Uterus (tissue), 4 donors: ENCODE data around the gene RAD51AP1. TPM values are rescaled to one million over a fixed set of nuclear protein-coding genes. Genes with fewer than 3 reads are reported as not detected.

Source experiments
- DNase-seq, 2 donors: peaks; one replicate each; pipeline ENCODE4 v3.0.0-alpha.2; 2019 to 2020
- H3K27ac ChIP-seq, 2 donors: fragments of 200-600 bp; sonication (generic); 1 replicate in 1 of 2; 2 replicates in 1 of 2; pipeline ENCODE4 v1.5.1; 2016 to 2018
- H3K27me3 ChIP-seq, 2 donors: fragments of 200-600 bp; sonication (generic); one replicate each; pipeline ENCODE4 v1.5.1; 2018 to 2019; ENCODE audit warnings: control low read depth in 1 of 2
- H3K36me3 ChIP-seq, 2 donors: fragments of 200-600 bp; sonication (generic); one replicate each; pipeline ENCODE4 v1.5.1; 2019; ENCODE audit warnings: control low read depth in 1 of 2
- H3K4me1 ChIP-seq, 2 donors: fragments of 200-600 bp; sonication (generic); one replicate each; pipeline ENCODE4 v1.5.1; 2018 to 2019; ENCODE audit warnings: control low read depth in 1 of 2
- H3K4me3 ChIP-seq, 2 donors: fragments of 200-600 bp; sonication (generic); 1 replicate in 1 of 2; 2 replicates in 1 of 2; pipeline ENCODE4 v1.5.1; 2018 to 2019; ENCODE audit warnings: mild to moderate bottlenecking in 1 of 2
- H3K9me3 ChIP-seq, 2 donors: fragments of 200-600 bp; sonication (generic); one replicate each; pipeline ENCODE4 v1.5.1; 2019; ENCODE audit warnings: control low read depth in 1 of 2
- CTCF ChIP-seq, 4 experiments: fragments of 200-600 bp in 2 of 4; fragments of 450-650 bp in 2 of 4; sonication (generic) in 2 of 4; IDR thresholded peaks; one replicate each; pipeline ENCODE4 v1.5.1; 2016 to 2019; ENCODE audit warnings: antibody characterized with exemption in 4 of 4, mild to moderate bottlenecking in 2 of 4, moderate library complexity in 1 of 4
- POLR2A ChIP-seq, 2 donors: fragments of 450-650 bp; IDR thresholded peaks; one replicate each; pipeline ENCODE4 v1.6.1; 2016; ENCODE audit warnings: antibody characterized with exemption in 2 of 2, mild to moderate bottlenecking in 1 of 2, moderate library complexity in 1 of 2
- intact Hi-C: fragments of 100-400 bp; cut with DNase I; formaldehyde crosslinking; loops from one replicate; pipeline ENCODE4 v1.15.1; 2023; ENCODE audit warnings: low total_unique reads
- total RNA-seq, 4 donors: library from RNA; depleted of rRNA in 3 of 4; stranded (reverse); fragments of >200 nt in 3 of 4; gene quantifications; one replicate each; pipeline versions ENCODE4 v1.1.0 to v1.2.4, GENCODE V29; 2014 to 2023
- donor health status: DM: yes; HTN: yes; CAD: no.

RAD51AP1 gene
- total RNA-seq, 4 donors from 2014 or later = 1.3 to 22.8 TPM; not detected in 2

- Histone ChIP-seq H3K36me3 (no peaks in the 10 kb centered on the region), H3K4me1 (no peaks in the 10 kb centered on the region), H3K27me3 (no peaks in the 10 kb centered on the region), H3K9me3 (no peaks in the 10 kb centered on the region), H3K4me3 (no peak overlapping the region), H3K27ac (no peak overlapping the region)
- no peak for DNase-seq
- TF ChIP-seq POLR2A (IDR thresholded peaks at IDR 0.05) (no peak), CTCF (IDR thresholded peaks at IDR 0.05) (no peak)
- intact Hi-C loops = no loop called here
These were observed 15.3 kb downstream of the RAD51AP1 start for GRCh38 chr12:4553943-4554342.

- H3K4me1 ChIP-seq = no peaks in the 10 kb centered on the region
- H3K27ac ChIP-seq = no peak overlapping the region
- TF ChIP-seq CTCF (IDR thresholded peaks at IDR 0.05) (no peak), POLR2A (IDR thresholded peaks at IDR 0.05) (no peak)
- no peaks in the 10 kb centered on the region for H3K27me3 ChIP-seq
- no peaks in the 10 kb centered on the region for H3K36me3 ChIP-seq
- no peak for DNase-seq
- H3K4me3 ChIP-seq = no peak overlapping the region
- intact Hi-C loops = no loop called here
- no peaks in the 10 kb centered on the region for H3K9me3 ChIP-seq
These were observed 17.1 kb downstream of the RAD51AP1 start for GRCh38 chr12:4555804-4556203.

- no peaks in the 10 kb centered on the region for H3K27me3 ChIP-seq
- DNase-seq = no peak
- no peak overlapping the region for H3K27ac ChIP-seq
- no peak overlapping the region for H3K4me3 ChIP-seq
- TF ChIP-seq CTCF (IDR thresholded peaks at IDR 0.05) (no peak), POLR2A (IDR thresholded peaks at IDR 0.05) (no peak)
- no peaks in the 10 kb centered on the region for H3K36me3 ChIP-seq
- intact Hi-C loops = no loop called here
- H3K4me1 ChIP-seq = no peaks in the 10 kb centered on the region
- no peaks in the 10 kb centered on the region for H3K9me3 ChIP-seq
These were observed 18.2 kb downstream of the RAD51AP1 start for GRCh38 chr12:4556735-4557530.

GRCh38 chr12:4557586-4557985 lies 18.9 kb downstream of the RAD51AP1 start:
- intact Hi-C loops = no loop called here
- Histone ChIP-seq H3K9me3 (no peaks in the 10 kb centered on the region), H3K36me3 (no peaks in the 10 kb centered on the region), H3K4me1 (no peaks in the 10 kb centered on the region), H3K27me3 (no peaks in the 10 kb centered on the region), H3K4me3 (no peak overlapping the region), H3K27ac (no peak overlapping the region)
- TF ChIP-seq POLR2A (IDR thresholded peaks at IDR 0.05) = no peak
- no peak for TF ChIP-seq CTCF (IDR thresholded peaks at IDR 0.05)
- no peak for DNase-seq

- DNase-seq = no peak
- Histone ChIP-seq H3K27ac (no peak overlapping the region), H3K4me3 (no peak overlapping the region), H3K27me3 (no peaks in the 10 kb centered on the region), H3K4me1 (no peaks in the 10 kb centered on the region), H3K9me3 (no peaks in the 10 kb centered on the region), H3K36me3 (no peaks in the 10 kb centered on the region)
- intact Hi-C loops = no loop called here
- no peak for TF ChIP-seq CTCF (IDR thresholded peaks at IDR 0.05)
These were observed 19.5 kb downstream of the RAD51AP1 start for GRCh38 chr12:4558171-4558570.
